NCI-H1417 (cell line): Measurements from ENCODE around the gene NFATC2.
A peak's percentile ranks its signal among the peaks of the same experiment; 100 is the strongest.

Source experiments
- DNase-seq, 3 experiments: peaks; one replicate each; lab custom pipeline; 2025; lab: John Stamatoyannopoulos, UW

Gene NFATC2

DNA sequence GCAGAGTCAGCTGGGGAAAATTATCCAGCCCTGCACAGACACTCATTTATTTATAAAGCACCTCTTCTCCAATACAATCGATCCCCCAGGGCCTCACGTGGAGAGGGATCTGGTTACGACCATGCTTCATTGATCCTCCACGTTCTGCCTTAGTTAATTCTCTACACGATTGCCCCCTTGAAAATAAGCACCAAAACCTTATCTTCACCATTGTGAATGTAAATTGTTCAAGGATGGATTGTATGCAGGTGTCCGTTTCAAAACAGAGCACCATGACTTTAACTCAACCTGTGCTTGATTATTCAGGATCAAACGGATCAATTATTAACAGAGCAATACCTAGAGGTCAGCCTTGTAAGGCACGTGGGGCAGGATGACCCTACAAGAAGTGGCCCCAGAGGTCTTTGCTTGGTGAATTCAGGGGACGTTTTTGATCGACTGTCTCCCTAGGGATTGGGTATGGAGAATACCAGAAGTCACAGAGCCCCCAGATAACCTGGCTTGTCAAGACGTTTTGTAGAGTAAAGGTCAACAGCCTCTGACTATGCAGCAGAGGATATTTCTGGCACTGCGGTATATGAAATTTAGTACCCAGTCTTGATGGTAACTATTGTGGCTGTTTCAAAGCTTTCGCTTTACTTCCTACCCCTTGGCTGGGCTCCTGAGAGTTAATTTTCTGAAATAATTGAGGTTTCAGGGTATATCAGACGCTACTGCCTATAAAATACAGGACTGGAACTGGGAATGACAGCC, 112.1 kb downstream of the NFATC2 start:
- no peak for DNase-seq

DNA sequence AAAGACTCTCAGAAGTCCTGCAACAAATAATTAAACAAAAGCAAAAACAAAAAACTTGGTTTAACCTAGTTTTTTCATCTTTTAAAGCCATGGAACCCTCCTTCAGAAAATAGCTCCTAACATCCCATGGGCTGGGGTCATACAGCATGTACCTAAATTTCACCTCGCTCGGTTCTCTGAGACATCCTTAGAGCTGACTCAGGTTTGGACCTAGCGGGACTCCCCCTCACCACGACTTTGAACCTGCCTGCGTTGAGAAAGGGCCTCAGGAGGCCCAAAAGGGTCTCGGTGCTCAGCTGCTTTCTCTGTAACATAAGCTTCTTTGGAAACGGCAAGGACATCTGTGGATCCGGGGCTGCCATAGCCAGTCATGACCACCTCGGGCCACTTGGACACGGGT, 112.8 kb downstream of the NFATC2 start:
- no peak for DNase-seq

DNA sequence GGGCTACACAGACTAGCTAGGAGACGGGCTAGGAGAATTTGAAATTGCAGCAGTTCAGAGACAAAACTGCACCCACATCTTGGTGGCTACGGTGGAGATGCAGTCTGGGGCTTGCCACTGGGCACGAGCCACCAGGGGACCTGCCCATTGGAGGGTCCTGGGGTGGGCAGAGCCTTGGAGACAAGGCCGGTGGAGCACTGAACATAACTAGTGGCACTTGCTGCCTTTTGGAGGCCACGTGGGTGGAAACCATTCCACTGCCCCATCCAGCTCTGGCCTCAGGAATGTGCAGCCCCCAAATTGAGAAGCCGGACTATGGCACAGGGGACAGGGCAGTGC, 113.4 kb downstream of the NFATC2 start:
- no peak for DNase-seq

DNA sequence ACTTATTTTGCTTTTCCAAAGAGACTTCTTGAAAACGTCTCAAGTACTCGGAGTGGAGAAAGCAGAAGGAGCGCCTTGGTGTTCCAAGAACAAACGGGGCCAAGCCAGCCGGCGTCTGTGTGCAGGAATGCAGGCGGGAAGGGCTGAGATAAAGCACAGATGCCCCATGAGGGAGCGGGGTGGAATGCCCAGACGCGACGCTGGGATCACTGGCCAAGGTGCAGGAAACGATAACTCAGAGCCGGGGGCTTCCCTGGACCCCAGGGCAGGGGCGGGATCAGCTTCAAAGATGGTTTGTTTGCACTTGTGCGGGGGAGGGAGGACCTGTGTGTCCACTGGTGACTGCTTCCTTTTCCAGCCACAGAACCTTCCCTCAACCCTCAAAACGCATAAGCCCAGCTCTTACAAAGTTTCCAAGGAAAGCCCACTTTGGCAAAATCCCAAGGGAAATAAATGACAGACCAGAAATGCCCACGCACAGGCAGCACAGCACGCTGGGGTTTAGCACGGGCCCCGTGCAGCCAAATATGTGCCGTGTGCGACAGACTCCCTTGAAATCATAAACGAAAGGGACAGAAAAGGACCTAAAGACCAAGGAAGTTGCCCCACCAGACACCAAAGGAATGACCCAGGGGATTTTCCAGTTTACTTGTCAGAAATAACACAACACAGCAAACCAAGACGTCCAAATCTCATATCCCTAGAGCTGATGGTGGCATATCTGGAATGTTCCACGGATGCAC, 113.9 kb downstream of the NFATC2 start:
- DNase-seq, result no peak

DNA sequence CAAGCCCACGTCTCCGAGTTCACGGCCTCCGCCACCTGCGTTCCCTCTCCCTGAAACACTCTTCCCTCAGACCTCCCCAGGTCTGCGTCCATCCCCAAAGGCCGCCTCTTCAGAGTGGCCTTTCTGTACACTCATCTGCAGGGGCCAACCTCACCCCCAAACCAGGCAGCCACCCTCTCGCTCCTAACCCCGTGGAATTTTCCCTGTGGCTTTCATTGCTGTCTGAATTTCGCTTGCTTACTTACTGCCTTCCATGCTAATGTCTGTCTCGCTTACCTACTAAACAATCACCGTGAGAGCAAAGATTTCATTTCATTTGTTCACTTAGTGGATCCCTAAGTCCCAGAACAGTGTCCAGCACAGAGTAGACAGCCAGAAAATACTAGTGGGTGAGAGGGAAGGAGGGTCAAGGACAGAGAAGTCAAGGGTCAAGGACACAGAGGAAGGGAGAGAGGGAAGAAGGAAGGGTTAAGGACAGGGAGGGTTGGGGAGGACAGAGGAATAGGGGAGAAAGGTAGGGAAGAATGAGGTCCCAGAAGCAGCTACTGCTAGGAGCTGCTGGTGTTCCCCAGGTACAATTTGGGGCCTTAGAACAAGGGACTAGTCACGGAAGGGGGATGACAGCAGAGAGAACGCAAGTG, 114.7 kb downstream of the NFATC2 start:
- DNase-seq, result no peak

DNA sequence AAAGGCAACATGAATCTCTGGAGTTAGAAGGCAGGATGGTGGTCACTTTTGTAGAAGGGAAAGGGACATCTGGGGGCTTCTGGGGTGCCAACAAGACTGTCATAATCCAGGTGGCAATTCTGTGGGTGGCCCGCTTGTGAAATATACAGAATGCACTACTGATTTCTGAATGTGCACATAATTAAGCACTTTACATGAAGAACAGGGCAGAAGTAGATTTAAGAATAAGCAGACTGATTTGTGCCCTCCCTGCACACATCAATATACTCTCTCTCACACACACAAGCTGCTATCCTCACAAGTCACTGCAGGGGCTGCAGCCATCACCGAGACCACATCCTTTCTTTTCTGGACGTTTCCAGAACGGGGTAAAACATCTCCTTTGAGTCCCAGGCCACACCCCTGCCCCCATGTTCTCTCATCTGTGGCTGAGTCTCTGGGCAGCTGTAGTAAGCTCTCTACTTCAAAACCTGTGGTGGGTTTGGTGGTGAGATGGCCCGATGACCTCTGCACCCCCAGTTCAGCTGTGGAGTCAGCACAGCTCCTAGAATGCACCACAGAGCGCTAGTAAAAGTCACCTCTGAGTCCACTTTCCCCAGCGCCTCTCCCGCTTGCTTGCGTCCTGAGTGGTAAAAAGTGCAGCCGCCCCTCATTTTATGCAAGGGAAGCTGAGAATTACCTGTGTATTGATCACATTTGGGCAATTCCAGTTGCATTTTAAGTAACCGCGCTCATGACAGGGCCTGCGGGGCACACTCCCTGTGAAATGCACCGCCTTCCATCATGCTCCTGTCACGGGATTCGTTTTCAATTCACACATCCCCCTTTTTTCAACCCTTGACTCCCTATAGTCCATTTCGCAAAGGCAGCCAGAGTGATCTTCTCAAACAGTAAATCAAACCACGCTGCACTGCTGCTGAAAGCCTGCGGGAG, 115.5 kb downstream of the NFATC2 start:
- no peak for DNase-seq

DNA sequence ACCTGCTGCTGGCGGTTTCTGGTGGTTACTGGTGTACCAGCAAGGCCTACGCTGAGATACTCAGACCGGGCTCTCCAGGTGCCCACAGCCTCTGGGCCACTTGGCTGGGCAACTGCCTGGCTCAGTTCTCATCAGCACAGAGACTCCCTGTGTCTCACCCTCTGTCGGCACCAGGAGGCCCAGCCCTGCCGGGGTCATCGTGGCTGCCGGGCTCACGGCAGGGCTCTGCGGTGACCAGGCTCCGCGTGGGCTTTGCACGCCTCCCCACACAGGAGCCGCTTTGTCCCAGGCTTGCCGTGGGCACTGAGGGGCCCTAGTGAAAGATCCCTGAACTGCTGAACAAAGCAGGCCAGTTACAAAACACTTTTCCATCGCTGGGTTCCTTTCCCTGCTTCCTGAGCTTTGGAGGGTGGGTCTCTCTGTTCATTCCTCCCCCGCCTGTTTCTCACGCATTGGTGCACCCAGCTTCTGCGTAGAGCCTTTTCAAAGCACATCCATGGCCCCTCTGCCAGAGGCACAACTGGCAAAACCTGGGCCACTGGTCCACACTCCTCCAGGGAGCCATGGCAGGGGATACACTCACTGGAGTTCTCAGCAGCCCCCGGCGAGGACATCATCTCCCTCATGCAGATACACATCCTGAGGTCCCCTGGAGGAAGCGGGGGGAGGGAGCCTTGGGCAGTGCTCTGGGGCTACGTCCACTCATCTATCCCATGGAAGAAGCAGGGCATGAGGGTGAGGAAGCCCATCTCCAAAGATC, 117.0 kb downstream of the NFATC2 start:
- no peak for DNase-seq

DNA sequence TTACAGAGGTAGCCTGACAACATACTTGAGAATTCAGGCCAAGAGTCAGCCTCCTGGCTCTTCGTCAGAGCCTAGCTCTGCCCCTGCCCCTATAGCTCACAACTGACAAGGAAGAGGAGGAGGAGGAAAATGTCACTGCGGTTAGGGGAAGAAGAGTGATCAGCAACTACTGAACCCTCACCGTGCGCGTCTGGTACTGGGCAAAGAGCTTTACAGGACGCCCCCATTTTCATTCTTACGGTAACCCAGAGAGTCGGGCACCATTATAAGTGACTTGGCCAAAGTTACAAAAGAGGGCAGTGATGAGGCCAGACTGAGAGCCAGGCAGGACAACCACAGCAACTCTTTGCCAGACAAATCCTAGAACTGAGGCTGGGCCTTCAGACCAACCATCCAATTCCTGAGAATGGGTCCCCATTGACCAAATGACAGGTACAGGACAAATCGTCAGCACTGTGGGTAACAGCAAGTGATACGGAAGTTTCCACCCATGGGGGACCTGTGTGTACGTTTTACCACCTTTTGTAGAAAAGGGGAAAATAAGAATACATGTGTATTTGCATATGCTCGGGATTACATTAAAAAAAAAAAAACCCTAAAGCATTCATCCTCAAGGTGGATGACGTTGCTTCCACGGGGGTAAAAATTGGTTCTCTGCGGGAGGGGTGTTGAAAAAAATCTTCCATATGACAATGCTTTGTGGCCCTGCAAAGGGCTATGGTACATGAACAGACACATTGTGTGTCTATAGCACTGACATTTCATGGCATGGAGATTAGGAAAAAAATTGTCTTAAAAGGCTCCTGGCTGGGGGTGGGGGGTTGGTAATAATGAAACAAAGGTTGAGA, 118.0 kb downstream of the NFATC2 start:
- no peak for DNase-seq

DNA sequence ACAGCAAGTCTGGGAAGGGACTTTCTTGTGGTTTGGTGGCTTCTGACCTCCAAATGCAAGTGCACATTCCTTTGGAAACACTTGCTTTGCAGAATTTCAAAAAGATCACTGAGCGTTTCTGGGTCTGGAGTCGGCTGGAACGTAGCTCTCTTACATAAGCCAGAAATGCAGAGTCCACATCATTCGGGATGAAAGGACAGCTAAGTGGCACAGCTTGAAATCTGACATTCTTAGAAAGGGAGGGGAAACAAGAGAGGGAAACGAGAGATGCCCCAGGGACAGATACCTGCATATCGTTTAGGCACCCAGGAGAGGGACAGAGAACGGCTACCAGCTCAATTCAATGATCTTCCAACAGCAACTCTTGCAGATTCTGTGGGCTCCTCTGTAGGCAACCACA, 118.7 kb downstream of the NFATC2 start:
- DNase-seq, result no peak

DNA sequence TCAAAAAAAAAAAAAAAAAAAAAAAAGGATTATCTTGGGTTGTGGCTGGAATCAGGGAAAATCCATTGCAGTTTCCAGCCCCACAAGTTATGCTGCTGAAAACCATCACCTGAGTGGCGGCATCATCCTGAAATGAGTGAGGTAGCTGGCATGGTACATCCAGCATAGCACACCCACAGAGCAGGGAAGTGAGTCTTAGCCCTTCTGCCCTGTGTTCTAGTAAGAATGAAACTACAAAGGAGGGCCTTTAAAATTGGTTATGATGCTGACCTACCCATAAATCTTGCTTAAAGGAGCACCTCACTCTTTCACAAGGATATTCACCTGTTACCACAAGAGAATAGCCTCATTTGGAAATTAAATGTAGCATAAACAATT, 119.2 kb downstream of the NFATC2 start:
- peak in 1 of 3 experiments; percentile 33 for DNase-seq

DNA sequence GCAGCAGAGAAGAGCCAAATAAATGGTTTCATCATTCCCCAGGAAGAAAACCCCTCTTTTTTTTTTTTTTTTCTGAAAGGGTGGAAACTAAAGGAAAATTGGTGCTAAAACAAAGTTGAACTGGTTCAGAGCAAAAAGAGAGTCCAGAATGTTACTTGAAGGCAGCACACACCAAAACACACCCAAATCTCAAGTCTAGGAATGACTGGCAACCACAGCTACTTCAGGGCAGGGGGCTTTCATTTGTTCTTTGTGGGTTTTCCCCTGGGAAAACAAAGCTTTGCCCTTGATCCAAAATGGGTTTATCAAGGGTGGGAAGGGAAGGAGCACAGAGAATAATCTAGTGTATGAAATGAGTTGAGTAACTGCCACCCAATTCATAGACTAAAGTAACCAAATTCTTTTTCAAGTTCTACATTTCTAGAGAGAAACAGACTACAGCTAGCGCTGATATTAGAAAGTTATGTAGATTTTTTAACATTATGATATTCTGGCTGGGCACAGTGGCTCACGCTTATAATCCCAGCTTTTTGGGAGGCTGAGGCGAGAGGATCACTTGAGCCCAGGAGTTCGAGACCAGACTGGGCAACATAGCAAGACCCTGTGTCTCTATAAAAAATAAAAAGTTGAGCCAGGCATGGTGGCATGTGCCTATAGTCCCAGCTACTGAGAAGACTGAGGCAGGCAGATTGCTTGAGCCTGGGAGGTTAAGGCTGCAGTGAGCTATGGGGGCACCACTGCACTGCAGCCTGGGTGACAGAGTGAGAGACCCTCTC, 119.8 kb downstream of the NFATC2 start:
- no peak for DNase-seq

DNA sequence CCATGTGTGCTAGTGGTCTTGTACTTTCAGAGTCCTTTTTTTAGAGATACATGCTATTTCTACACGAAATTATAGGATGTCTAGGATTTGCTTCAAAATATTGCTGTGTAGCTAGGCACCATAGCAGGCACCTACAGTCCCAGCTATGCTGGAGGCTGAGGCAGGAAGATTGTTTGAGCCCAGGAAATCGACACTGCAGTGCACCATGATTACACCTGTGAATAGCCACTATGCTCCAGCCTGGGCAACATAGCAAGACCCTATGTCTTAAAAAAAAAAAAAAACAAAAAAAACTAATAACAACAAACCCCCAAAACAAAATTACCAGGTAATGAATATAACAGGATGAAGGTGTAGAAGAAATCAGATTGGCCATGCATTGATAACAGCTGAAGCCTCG, 121.7 kb downstream of the NFATC2 start:
- DNase-seq, result no peak

DNA sequence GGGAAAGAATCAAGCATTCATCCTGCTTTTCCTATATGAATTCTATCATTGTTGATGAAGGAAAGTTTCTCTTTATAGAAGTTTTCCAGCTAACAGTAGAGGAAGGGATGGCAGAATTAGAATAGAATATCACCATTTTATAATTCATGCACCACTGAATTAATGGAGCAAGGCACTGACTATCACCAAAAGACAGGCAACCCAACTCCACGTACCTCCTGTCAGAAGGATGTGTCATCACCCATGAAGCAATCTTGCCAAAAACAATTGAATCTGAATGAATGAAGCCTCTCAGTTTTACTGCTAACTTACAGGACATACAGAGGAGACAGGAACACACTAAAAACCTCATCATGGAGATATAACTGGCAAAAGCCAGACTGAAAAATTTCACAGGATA, 122.4 kb downstream of the NFATC2 start:
- DNase-seq, result no peak

DNA sequence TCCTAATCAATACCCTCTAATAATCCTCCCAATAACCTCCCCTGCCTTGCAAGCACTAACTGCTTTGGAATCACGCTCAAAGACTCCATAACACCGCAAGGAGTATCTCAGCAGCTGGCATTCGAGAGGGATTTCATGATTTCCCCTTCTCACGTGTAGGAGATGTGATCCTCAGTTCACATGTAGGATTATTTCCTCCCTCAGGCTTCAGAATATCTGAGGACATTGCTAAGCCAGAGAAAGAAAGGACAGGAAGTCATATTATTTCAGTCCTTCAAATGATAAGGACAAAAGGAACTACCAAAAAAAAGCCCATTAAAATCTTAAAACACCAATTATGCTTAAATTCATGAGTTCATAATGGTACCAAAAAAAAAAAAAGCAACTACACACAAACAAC, 122.9 kb downstream of the NFATC2 start:
- no peak for DNase-seq

DNA sequence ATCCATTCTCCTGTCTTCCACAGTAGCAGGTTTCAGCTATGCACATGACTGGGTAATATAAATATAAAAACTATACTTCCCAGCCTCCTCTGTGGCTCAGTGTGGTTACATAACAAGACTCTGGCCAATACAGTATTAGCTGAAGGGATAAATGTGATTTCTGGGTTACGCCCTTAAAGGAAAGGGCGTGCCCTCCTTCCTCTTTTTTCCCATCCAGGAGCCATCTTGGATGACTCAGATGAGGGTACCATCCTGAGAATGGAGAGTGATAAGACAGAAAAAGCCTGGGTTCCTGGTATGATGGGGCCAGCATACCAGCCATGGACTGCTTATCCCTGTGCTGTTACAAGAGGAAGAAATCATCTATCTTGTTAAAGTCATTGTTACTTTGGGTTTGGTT, 123.3 kb downstream of the NFATC2 start:
- no peak for DNase-seq

DNA sequence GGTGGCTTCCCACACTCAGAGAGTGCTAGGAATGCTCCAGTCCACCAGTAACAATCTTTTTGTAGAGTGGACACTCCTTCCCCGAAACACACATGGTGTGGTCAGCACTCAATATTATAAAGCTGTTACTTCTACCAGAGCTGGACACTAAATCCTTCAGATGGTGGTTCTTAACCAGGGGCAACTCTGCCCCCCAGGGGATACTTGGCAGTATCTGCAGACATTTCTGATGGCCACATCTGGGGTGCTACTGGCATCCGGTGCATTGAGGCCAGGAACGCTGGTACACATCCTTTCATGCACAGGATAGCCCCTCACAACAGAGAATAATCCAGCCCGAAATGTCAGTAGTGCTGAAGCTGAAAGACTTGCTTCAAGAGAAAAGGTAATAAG, 124.4 kb downstream of the NFATC2 start:
- peak in 1 of 3 experiments; percentile 4 for DNase-seq

DNA sequence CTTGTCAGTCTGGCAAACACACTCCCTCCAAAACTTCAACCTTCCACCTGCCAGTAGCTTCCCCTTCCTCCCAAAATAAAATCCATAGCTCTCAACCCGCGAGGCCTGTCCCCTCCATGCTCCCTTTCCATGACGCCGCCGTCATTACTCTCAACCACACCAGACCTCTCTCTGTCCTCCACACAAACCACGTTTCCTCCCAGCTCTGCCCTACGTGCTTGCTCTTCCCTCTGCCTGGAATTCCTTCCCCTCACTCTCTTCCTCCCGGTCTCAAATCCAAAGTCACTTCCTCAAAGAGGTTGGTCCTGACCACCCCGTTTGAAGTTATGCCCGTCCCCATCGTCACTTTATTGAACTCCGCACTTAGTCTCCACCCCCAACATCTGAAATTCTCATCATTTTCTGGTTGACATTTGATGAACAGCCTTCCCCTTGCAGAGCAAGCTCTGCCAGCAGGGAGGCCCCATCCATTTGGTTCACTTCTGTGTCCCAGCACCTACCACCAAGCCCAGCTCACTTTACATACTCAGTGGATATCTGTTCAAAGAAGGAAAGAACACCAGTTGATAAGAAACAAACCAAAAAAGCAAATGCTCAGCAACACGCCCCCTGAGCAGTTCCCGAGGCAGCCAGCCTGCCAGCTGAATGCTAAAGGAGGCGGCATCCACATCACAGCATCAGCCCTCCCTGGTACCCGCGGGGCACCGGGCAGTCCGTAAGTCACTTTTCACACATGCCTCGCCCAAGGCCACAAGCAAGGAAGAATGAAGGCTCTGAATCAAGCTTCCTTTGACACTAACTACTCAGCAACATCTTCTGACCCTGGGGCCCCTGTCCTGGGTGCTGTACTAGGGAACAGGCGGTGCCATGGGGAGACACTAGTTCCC, 125.0 kb downstream of the NFATC2 start:
- no peak for DNase-seq

DNA sequence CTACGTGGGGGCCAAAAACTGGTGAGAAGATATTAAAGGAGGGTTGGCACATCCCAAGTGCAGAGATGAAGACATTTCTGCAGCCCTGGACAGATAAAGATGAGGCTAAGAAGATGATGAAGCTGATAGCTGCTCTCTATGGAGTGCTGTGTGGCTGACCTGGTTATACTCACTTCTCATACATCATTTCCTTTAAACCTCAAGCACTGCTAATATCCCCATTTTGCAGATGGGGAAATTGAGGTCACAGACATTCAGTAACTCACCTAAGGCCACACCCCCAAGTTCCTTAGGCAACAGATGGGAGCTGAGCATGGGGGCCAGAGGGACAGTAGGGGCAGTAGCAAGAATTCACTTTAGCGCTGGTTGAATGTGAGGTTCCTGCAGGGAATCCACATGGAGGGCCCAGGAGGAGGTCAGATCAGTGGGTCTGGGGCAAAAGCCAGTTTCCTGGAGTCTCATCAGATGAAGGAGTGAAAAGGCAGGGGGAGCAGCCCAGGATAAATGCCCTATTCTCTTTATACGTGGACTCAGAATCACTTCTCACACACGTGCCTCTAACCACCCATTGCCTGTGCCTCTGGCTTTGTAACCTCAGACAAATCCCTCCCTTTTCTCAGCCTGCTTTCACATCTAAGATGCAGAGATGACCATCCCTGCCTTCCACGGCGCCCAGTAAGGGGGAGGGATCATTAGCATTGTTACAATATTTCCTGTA, 125.8 kb downstream of the NFATC2 start:
- DNase-seq, result no peak
